Stimulated activated CD4-positive, alpha-beta T cell treated with anti-CD3 and anti-CD28 coated beads, Interleukin-12 subunit alpha, Interleukin-12 subunit beta, amount 100 ng/mL, for 4 hours (primary cell): ENCODE measurements around the gene UBAP2.

Experiments
- DNase-seq: peaks from one replicate; pipeline ENCODE4 v3.0.0-alpha.2; 2020

Gene UBAP2

GRCh38 chr9:34048727-34049629 is at the start of gene UBAP2:
Gene UBAP2, minus strand, starts transcription at chr9:34048887. Its CDS starts 31,739 bp downstream, at chr9:34017148.
- peak; percentile 95 for DNase-seq

GRCh38 chr9:34098307-34098706 is 49.6 kb upstream of the UBAP2 start:
- DNase-seq, result no peak

DNA sequence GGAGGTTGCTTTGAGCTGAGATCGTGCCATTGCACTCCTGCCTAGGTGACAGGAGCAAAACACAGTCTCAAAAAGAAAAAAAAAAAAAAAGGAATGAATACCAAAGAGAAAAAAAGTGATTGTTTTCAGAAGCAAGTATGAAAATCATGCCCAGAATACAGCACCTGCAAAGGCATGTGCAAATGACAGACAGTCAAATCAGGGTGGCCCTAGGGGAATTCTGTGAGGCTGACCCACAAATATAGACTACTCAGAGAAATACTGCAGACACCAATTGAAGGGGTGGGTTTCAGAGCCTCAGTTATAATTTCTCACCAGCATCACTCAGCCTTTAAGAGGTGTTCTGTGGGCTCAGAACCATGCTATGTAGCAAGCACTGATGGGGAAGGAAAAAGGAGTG is 49.2 kb upstream of the UBAP2 start:
- no peak for DNase-seq

DNA sequence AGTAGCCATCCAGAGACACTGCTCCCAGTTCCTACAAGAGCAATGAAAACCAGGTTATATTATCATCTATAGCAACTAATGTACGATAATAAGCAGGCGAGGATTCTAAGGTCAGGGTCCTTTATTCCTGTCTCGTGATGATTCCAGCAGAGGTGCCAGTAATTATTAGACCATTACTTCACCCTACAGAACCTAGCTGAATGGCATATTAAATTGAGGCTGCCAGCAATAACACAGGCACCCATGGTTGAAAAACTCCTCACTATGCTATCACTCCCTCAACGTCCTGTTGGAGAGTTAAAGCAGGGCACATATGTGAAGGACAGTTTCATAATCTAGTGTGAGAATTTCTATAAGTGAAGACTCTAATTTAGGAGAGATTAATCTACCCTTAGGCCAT is 48.1 kb upstream of the UBAP2 start:
- no peak for DNase-seq

DNA sequence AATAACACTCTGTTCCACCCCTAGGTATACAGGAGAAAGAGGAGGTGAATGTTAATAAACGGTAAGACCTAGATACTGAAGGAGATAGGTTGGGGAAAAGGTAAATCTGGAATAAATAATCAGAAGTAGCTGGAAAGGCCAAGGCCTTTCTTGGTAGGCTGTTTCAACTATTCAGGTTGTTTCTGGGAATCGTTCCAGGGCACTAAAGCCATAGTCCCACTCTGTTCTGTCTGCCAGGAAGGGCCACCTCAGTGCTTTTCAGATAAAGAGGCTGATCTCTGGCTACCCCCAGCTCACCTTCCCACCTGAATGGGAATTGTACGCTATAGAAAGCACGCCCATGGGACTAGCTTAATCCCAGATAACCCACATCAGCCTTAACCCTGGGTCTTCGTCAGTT is 44.9 kb upstream of the UBAP2 start:
- no peak for DNase-seq

DNA sequence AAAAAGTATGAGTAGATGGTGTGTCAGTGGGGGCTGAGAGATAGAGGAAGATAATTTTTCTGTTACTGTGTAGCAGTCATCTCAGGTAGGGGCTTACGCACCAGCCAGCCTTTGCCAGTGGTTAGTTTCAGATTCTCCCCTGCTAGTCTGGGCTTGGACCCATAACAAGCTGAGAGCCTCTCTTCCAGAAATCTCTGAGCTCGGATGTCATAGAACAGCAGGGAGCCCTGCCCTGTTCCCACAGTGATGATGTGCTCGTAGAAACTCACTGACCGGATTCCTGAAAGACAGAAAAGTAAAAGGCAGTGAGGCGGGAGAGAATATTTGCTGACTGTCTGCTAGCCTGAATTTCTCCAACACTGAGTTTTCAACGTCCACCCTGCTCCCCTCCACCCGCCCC is 40.6 kb upstream of the UBAP2 start:
- DNase-seq, result no peak

GRCh38 chr9:34087370-34087769 is 38.7 kb upstream of the UBAP2 start:
- DNase-seq, result no peak

DNA sequence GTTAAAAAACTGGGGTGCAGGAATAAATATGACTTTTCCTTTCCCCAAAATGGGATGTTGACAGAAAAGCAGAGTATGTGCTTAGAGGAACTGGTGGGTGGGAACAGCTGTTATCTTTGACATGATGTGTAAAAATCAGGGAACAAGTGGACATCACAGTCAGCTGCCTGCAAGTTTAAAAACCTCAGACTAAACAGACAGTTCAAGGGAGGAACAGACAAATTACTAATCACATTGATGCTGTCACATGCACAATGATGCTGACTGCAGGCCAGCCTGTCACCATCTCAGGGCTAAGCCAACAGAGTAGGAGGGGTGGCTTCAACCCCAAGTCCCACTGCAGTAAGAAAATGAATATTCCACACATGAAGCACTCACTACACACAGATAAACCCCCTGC is 38.2 kb upstream of the UBAP2 start:
- DNase-seq, result no peak

DNA sequence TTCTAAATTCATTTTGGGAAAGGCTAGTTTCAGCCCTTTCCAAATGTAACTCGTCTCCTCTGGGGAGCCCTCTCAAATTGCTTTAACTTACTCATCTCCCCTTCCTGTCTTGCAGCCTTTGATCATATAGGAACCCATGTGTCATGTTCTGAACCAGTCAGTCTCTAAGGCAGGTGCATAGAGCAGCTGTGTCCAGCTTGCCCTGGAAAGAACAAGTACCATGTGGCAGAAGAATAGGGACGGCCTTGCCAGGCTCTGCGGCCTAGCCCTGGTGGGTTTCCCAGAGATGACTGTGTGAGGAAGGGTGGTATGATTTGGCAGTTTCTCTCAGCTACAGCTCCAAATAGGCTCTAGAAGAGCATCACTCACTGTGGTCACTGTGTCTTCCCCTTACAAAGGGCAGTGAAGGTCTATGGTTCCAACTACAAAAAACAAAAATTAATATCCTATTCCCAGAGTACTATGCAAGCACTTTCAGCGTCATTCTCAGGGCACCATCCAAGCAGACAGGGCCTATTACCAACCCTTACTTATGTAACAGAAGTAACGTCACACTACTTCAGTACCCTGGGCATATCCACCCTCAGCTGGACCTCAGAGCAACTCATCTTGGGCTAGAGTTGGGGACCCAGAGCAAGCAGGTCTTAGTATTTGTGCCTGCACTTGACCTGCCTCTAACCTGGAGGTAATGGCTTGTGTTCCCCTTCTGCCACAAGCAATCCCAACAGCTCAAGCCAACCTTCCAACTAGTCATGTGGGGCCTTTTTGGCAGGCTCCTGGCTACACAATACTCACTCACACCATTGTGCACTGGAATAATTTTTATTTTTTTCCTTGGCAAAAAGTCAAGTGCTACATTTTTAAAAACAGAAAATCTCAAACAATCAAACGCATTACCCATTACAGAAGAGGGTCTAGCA is 37.2 kb upstream of the UBAP2 start:
- no peak for DNase-seq

- DNase-seq, result no peak
Observed at GRCh38 chr9:34084562-34084961, 35.9 kb upstream of the UBAP2 start.

GRCh38 chr9:34079181-34079580 is 30.5 kb upstream of the UBAP2 start:
- no peak for DNase-seq

GRCh38 chr9:34072868-34073590 is 24.3 kb upstream of the UBAP2 start:
- no peak for DNase-seq

DNA sequence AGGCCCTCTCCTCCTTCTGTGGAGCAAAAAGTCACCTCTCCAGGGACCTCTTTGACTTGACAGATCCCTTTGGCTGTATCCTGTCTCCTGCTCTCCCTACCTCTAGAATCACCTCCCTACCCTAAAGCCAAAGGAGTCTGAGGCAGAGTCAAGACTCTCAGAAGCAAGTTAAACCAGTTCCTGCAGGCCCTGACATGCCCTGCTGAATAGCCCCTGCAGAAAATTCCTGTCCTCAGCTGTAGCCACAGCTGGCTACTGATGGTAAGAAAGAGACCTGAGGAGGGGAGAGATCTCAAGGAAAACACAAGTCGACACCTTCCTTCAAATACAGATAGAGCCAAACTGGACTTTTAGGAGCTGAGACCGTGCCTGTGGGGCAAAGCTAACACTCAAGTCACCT is 23.7 kb upstream of the UBAP2 start:
- no peak for DNase-seq

DNA sequence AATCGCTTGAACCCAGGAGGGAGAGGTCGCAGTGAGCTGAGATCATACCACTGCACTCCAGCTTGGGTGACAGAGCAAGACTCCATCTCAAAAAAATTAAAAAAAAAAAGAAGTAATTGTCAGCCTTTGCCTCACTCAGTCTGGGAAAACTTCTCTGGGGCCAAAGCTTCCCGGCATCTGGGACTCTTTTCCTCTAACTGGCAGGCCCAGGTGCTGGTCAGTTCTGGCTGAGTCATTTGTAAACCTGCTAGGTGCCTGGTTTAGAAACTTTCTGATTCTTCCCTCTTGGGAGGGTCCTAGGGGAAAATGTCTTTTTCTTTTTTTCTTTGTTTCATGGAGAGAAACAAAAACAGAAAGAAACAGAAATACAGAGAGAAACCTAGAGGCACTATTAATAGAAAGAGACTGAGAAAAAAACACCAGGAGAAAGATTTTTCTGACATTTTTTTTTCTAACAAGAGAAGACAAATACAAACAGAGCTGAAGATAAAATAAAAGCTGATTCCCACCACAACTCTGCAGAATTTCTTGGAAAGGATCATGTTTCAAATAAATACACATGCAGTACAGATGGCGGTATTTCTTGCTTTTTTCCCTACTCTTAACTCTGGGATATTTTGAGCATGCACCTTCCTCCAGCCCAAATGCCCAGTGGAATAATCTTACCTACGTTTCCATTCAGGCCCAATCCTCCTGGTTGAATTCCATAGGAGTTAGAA is 22.1 kb upstream of the UBAP2 start:
- no peak for DNase-seq

DNA sequence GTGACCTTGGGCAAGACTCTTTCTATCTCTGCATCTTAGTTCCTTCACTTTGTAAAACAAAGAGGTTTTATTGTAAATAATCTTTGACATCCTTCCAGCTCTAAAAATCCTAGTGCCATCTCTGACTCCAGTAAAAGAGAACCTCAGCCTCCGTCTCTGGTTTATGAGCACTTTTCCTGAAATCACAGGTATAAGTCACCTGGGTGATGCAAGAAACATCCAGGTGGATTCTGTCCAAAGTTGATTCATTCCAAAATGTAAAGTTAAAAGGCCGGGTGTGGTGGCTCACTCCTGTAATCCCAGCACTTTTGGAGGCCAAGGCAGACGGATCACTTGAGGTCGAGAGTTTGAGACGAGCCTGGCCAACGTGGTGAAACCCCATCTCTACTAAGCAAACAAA is 21.1 kb upstream of the UBAP2 start:
- no peak for DNase-seq

DNA sequence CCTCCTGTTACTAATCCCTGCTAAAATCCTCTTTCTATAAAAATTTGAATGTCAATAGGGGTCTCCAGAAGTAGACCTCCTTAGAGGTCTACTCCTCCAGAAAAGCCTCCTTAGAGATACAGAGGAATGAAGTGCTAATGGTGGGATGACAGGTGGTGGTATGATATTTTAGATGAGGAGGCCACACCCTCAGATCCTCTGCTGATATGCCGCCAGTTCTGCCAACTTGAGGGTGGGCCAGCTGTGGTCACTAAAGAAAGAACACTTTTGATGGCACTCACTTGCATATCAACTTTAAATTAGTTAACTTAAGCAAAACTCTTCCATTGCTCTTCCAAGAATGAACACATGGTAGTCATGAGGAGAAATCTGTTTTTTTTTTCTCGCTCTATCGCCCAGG is 16.9 kb upstream of the UBAP2 start:
- DNase-seq, result no peak

DNA sequence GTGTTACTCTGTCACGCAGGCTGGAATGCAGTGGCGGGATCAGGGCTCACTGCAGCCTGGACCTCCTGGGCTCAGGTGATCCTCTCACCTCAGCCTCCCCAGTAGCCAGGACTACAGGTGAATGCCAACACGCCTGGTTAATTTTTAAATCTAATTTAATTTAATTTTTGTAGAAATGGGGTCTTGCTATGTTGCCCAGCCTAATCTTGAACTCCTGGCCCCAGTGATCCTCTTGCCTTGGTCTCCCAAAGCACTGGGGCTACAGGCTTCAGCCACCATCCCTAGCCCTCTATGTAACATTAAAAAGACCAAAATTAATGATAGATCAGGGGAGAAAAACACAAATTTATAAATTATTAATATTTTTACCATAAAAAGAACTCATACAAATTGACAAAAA is 11.3 kb upstream of the UBAP2 start:
- no peak for DNase-seq

GRCh38 chr9:34059281-34059680 is 10.6 kb upstream of the UBAP2 start:
- no peak for DNase-seq

DNA sequence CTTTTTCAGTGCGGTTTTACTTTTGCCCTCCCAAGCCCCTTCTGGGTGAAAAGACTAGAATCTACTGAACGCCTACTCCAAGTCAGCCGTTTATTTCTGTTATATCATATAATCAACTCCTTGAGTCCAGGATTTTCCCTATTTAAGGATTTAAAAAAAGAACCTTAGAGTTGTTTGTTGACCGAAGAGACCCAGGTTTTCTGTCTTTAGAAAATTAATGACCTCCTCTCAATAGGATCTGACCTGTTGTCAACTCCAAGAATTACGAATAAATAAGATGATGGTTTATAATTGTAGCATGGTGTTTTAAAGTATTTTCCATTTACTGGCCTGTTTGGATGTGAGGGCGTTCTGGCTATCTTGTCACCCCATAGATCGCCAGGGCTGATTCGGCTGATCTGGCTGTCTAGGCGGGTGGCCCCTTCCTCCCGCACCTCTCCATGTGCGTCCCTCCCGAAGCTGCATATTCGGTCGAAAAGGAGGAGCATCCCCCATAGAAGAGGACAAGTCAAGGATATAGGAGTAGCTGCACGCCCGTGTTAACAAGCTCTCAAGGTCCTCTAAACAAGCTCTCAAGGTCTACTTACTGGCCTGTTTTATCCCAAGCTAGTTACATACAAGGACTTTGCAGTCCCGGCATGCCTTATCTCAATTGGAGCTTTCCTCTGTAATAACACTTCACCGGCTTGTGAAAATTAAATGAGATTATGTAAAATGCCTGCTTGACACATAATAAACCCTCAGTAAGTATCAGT is 1.1 kb upstream of the UBAP2 start:
- no peak for DNase-seq

DNA sequence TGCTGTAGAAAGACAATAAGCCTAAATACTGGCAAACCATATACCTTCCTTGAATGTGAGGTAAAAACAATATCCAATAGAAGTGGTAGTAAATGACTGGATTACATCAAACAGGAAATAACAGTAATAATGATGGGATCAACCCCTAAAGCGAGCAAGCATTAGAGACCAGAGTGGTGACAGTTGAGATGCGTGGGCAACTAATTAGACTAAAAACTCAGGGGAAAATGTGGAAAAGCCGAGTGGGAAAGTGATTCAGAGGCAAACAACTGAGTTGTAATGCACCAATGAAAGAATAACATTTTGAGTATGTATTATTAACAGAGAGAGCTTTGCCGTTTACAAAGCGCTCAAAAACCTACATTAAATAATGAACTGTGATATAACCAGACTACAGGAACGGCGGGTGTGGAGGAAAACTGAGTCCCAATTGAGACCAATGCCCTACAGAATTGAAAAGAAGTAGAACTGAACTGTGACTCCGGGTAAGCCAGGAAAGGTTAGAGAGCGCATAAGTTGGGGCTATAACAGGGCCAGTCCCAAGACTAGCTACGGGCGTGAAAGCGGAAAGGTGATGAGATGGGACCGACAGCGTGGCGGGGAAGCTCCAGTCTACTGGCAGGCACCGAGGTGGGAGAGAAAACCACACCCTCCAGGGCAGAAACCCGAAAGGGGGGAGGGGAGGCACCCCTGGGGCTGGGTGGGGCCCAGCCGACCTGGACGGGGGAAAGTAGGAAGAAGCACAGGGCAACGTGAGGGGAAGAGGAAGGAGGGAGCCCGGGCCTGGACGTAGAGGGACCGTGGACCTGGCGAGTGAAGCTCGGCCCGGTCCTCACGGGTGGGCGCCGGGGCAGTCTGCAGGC is 592 bp downstream of the UBAP2 start:
- DNase-seq, result peak; percentile 56
